ENCODE results near the gene PALLD. TPM values are rescaled to one million over a fixed set of nuclear protein-coding genes. Genes with fewer than 3 reads are reported as not detected.

The PALLD gene
- total RNA-seq, 5 donors from 2014 or later (not counting 1 experiment from before 2014, with no cell fraction given) = 0.56 to 1.9 (median 0.93) TPM

GRCh38 chr4:168766604-168767316 is 269.9 kb downstream of the PALLD start:
- Histone ChIP-seq H3K27me3 (replicated peaks in 1 of 2; ENCODE audit: control insufficient read depth in 2 of 2, extremely low read depth in 1 of 2, insufficient read depth in 2 of 2, low read length in 1 of 2) (peaks cover 0 to 4% of the 10 kb centered on the region in 2 experiments), H3K36me3 (ENCODE audit: control insufficient read depth in 2 of 2, extremely low read depth in 1 of 2, insufficient read depth in 1 of 2, low read length in 1 of 2) (no peaks in the 10 kb centered on the region), H3K4me1 (ENCODE audit: control insufficient read depth in 1 of 2, extremely low read depth in 1 of 2, insufficient read depth in 2 of 2, low read length in 2 of 2) (no peaks in the 10 kb centered on the region), H3K4me3 (ENCODE audit: control insufficient read depth in 1 of 2, extremely low read depth in 1 of 2, low read length in 1 of 2) (no peak overlapping the region), H3K27ac (ENCODE audit: low read length) (no peak overlapping the region), H3K9me3 (no peaks in the 10 kb centered on the region)
- 88% methylated on average over 4 of the region's 8 CpGs for WGBS (ENCODE audit: insufficient coverage)
- Mint-ChIP-seq H3K9me3 (no peaks in the 10 kb centered on the region), H3K4me3 (no peak overlapping the region), H3K36me3 (no peaks in the 10 kb centered on the region), H3K27me3 (peaks cover 0 to 6% of the 10 kb centered on the region in 2 donors), H3K27ac (no peak overlapping the region), H3K4me1 (no peaks in the 10 kb centered on the region)
- ATAC-seq (replicated peaks in 1 of 4) (no peak), DNase-seq (no peak)
- POLR2A ChIA-PET = no interaction called here
- CTCF ChIA-PET = no interaction called here

GRCh38 chr4:168769416-168769815 is 272.6 kb downstream of the PALLD start:
- POLR2A ChIA-PET = no interaction called here
- Histone ChIP-seq H3K27me3 (replicated peaks in 1 of 2; ENCODE audit: control insufficient read depth in 2 of 2, extremely low read depth in 1 of 2, insufficient read depth in 2 of 2, low read length in 1 of 2) (peaks cover 0 to 4% of the 10 kb centered on the region in 2 experiments), H3K9me3 (no peaks in the 10 kb centered on the region), H3K4me3 (ENCODE audit: control insufficient read depth in 1 of 2, extremely low read depth in 1 of 2, low read length in 1 of 2) (no peak overlapping the region), H3K36me3 (ENCODE audit: control insufficient read depth in 2 of 2, extremely low read depth in 1 of 2, insufficient read depth in 1 of 2, low read length in 1 of 2) (no peaks in the 10 kb centered on the region), H3K27ac (ENCODE audit: low read length) (no peak overlapping the region), H3K4me1 (ENCODE audit: control insufficient read depth in 1 of 2, extremely low read depth in 1 of 2, insufficient read depth in 2 of 2, low read length in 2 of 2) (no peaks in the 10 kb centered on the region)
- WGBS (ENCODE audit: insufficient coverage) = 90% methylated on average over 4 of the region's 4 CpGs
- DNase-seq (no peak), ATAC-seq (replicated peaks in 1 of 4) (no peak)
- H3K27ac Mint-ChIP-seq = no peak overlapping the region
- CTCF ChIA-PET = no interaction called here
- H3K4me3 Mint-ChIP-seq = no peak overlapping the region
- no peaks in the 10 kb centered on the region for H3K36me3 Mint-ChIP-seq
- peaks cover 3 to 10% of the 10 kb centered on the region in 2 donors for H3K27me3 Mint-ChIP-seq
- H3K4me1 Mint-ChIP-seq = no peaks in the 10 kb centered on the region
- H3K9me3 Mint-ChIP-seq = no peaks in the 10 kb centered on the region

GRCh38 chr4:168769837-168770236 is 273.0 kb downstream of the PALLD start:
- no CpG with 5 or more reads among the region's 1 CpG for WGBS (ENCODE audit: insufficient coverage)
- ChIA-PET CTCF (no interaction called here), POLR2A (no interaction called here)
- Mint-ChIP-seq H3K36me3 (no peaks in the 10 kb centered on the region), H3K27ac (no peak overlapping the region), H3K4me1 (no peaks in the 10 kb centered on the region), H3K4me3 (no peak overlapping the region), H3K27me3 (peaks cover 3 to 10% of the 10 kb centered on the region in 2 donors), H3K9me3 (no peaks in the 10 kb centered on the region)
- ATAC-seq (replicated peaks in 1 of 4) (no peak), DNase-seq (no peak)
- H3K9me3 ChIP-seq = no peaks in the 10 kb centered on the region
- peaks cover 0 to 4% of the 10 kb centered on the region in 2 experiments for H3K27me3 ChIP-seq (replicated peaks in 1 of 2; ENCODE audit: control insufficient read depth in 2 of 2, extremely low read depth in 1 of 2, insufficient read depth in 2 of 2, low read length in 1 of 2)
- no peaks in the 10 kb centered on the region for H3K4me1 ChIP-seq (ENCODE audit: control insufficient read depth in 1 of 2, extremely low read depth in 1 of 2, insufficient read depth in 2 of 2, low read length in 2 of 2)
- H3K4me3 ChIP-seq (ENCODE audit: control insufficient read depth in 1 of 2, extremely low read depth in 1 of 2, low read length in 1 of 2) = no peak overlapping the region
- no peaks in the 10 kb centered on the region for H3K36me3 ChIP-seq (ENCODE audit: control insufficient read depth in 2 of 2, extremely low read depth in 1 of 2, insufficient read depth in 1 of 2, low read length in 1 of 2)
- no peak overlapping the region for H3K27ac ChIP-seq (ENCODE audit: low read length)

- ChIA-PET POLR2A (no interaction called here), CTCF (no interaction called here)
- no peaks in the 10 kb centered on the region for H3K4me1 Mint-ChIP-seq
- Histone ChIP-seq H3K4me1 (ENCODE audit: control insufficient read depth in 1 of 2, extremely low read depth in 1 of 2, insufficient read depth in 2 of 2, low read length in 2 of 2) (no peaks in the 10 kb centered on the region), H3K4me3 (ENCODE audit: control insufficient read depth in 1 of 2, extremely low read depth in 1 of 2, low read length in 1 of 2) (no peak overlapping the region), H3K36me3 (ENCODE audit: control insufficient read depth in 2 of 2, extremely low read depth in 1 of 2, insufficient read depth in 1 of 2, low read length in 1 of 2) (no peaks in the 10 kb centered on the region), H3K9me3 (no peaks in the 10 kb centered on the region), H3K27me3 (replicated peaks in 1 of 2; ENCODE audit: control insufficient read depth in 2 of 2, extremely low read depth in 1 of 2, insufficient read depth in 2 of 2, low read length in 1 of 2) (peaks cover 0 to 4% of the 10 kb centered on the region in 2 experiments), H3K27ac (ENCODE audit: low read length) (no peak overlapping the region)
- no peak overlapping the region for H3K4me3 Mint-ChIP-seq
- peaks cover 4 to 8% (median 6%) of the 10 kb centered on the region in 3 donors for H3K9me3 Mint-ChIP-seq
- no peak for DNase-seq
- peaks cover 3 to 10% of the 10 kb centered on the region in 2 donors for H3K27me3 Mint-ChIP-seq
- no peaks in the 10 kb centered on the region for H3K36me3 Mint-ChIP-seq
- ATAC-seq (replicated peaks in 1 of 4) = no peak
- WGBS (ENCODE audit: insufficient coverage) = no CpG with 5 or more reads among the region's 2 CpGs
- H3K27ac Mint-ChIP-seq = no peak overlapping the region
These were observed 274.4 kb downstream of the PALLD start for GRCh38 chr4:168771251-168771650.

GRCh38 chr4:168773388-168774195 is 276.7 kb downstream of the PALLD start:
- DNase-seq (no peak), ATAC-seq (replicated peaks in 1 of 4) (no peak)
- CTCF ChIA-PET = no interaction called here
- Histone ChIP-seq H3K4me3 (ENCODE audit: control insufficient read depth in 1 of 2, extremely low read depth in 1 of 2, low read length in 1 of 2) (no peak overlapping the region), H3K27ac (ENCODE audit: low read length) (no peak overlapping the region), H3K36me3 (ENCODE audit: control insufficient read depth in 2 of 2, extremely low read depth in 1 of 2, insufficient read depth in 1 of 2, low read length in 1 of 2) (no peaks in the 10 kb centered on the region), H3K4me1 (ENCODE audit: control insufficient read depth in 1 of 2, extremely low read depth in 1 of 2, insufficient read depth in 2 of 2, low read length in 2 of 2) (no peaks in the 10 kb centered on the region), H3K27me3 (replicated peaks in 1 of 2; ENCODE audit: control insufficient read depth in 2 of 2, extremely low read depth in 1 of 2, insufficient read depth in 2 of 2, low read length in 1 of 2) (peaks cover 0 to 4% of the 10 kb centered on the region in 2 experiments), H3K9me3 (no peaks in the 10 kb centered on the region)
- Mint-ChIP-seq H3K9me3 (peaks cover 8 to 15% (median 10%) of the 10 kb centered on the region in 3 donors), H3K4me1 (no peaks in the 10 kb centered on the region), H3K4me3 (no peak overlapping the region), H3K27me3 (peaks cover 3 to 7% of the 10 kb centered on the region in 2 donors), H3K36me3 (no peaks in the 10 kb centered on the region), H3K27ac (no peak overlapping the region)
- POLR2A ChIA-PET = no interaction called here
- WGBS (ENCODE audit: insufficient coverage) = 91% methylated on average over 9 of the region's 12 CpGs

- H3K4me3 ChIP-seq (ENCODE audit: control insufficient read depth in 1 of 2, extremely low read depth in 1 of 2, low read length in 1 of 2) = no peak overlapping the region
- no peak overlapping the region for H3K27ac ChIP-seq (ENCODE audit: low read length)
- ChIA-PET CTCF (no interaction called here), POLR2A (no interaction called here)
- no peaks in the 10 kb centered on the region for H3K9me3 ChIP-seq
- no peaks in the 10 kb centered on the region for H3K4me1 ChIP-seq (ENCODE audit: control insufficient read depth in 1 of 2, extremely low read depth in 1 of 2, insufficient read depth in 2 of 2, low read length in 2 of 2)
- Mint-ChIP-seq H3K9me3 (peaks cover 8 to 15% (median 10%) of the 10 kb centered on the region in 3 donors), H3K4me1 (no peaks in the 10 kb centered on the region), H3K4me3 (no peak overlapping the region), H3K27ac (no peak overlapping the region), H3K27me3 (peaks cover 14 to 16% of the 10 kb centered on the region in 2 donors), H3K36me3 (no peaks in the 10 kb centered on the region)
- DNase-seq (no peak), ATAC-seq (replicated peaks in 1 of 4) (no peak)
- no peaks in the 10 kb centered on the region for H3K36me3 ChIP-seq (ENCODE audit: control insufficient read depth in 2 of 2, extremely low read depth in 1 of 2, insufficient read depth in 1 of 2, low read length in 1 of 2)
- no peaks in the 10 kb centered on the region for H3K27me3 ChIP-seq (replicated peaks in 1 of 2; ENCODE audit: control insufficient read depth in 2 of 2, extremely low read depth in 1 of 2, insufficient read depth in 2 of 2, low read length in 1 of 2)
These were observed 279.5 kb downstream of the PALLD start for GRCh38 chr4:168776382-168776781.
